Activated T-helper 2 cell treated with anti-CD3 and anti-CD28 coated beads, Interferon-gamma antibody, Interleukin-2, Interleukin-4, amounts not matched to agents 10 μg/mL and 5 μg/mL and 100 μg/mL, durations not matched to agents 14 hours and 24 hours and 36 hours (primary cell): Measurements from ENCODE around the gene RETREG1. TPM values are rescaled to one million over a fixed set of nuclear protein-coding genes. Genes with fewer than 3 reads are reported as not detected.
"Not testable (repeated sequence)": the region's sequence is repeated elsewhere in the genome, so short reads cannot be mapped to it uniquely, and the experiment has no call there.

ENCODE experiments used
- DNase-seq: peaks from one replicate; pipeline ENCODE4 v3.0.0; 2021; ENCODE audit warnings: low spot score
- H3K27ac Mint-ChIP-seq: one replicate; pipeline ENCODE4 v1.8.0; 2021; ENCODE audit warnings: mixed read lengths
- H3K27me3 Mint-ChIP-seq: one replicate; pipeline ENCODE4 v1.8.0; 2021; ENCODE audit warnings: low read depth, mixed read lengths
- H3K36me3 Mint-ChIP-seq: one replicate; pipeline ENCODE4 v1.8.0; 2021; ENCODE audit warnings: low read depth, mixed read lengths
- H3K4me1 Mint-ChIP-seq: one replicate; pipeline ENCODE4 v1.8.0; 2021; ENCODE audit warnings: low read depth, mixed read lengths
- H3K4me3 Mint-ChIP-seq: one replicate; pipeline ENCODE4 v1.8.0; 2021; ENCODE audit warnings: low read depth, mild to moderate bottlenecking, moderate library complexity, mixed read lengths
- H3K9me3 Mint-ChIP-seq: one replicate; pipeline ENCODE4 v1.8.0; 2021; ENCODE audit warnings: mixed read lengths
- intact Hi-C: fragments of 100-400 bp; cut with micrococcal nuclease; formaldehyde crosslinking; loops from one replicate; pipeline ENCODE4 v1.15.1; 2023
- total RNA-seq: library from RNA; stranded (reverse); gene quantifications from 2 replicates; pipeline ENCODE4 v1.2.3, GENCODE V29; 2022

Gene RETREG1
- total RNA-seq, 1 donor from 2014 or later: 28.0 TPM

GRCh38 chr5:16492398-16493140, 124.2 kb downstream of the RETREG1 start:
- Mint-ChIP-seq H3K4me1 (peaks cover 3% of the 10 kb centered on the region), H3K27me3 (no peaks in the 10 kb centered on the region), H3K27ac (no peak overlapping the region), H3K4me3 (no peak overlapping the region), H3K36me3 (peaks cover 21% of the 10 kb centered on the region), H3K9me3 (peaks cover 16% of the 10 kb centered on the region)
- no peak for DNase-seq
- intact Hi-C loops: no loop called here

- Mint-ChIP-seq H3K27ac (no peak overlapping the region), H3K36me3 (peaks cover 11% of the 10 kb centered on the region), H3K27me3 (no peaks in the 10 kb centered on the region), H3K9me3 (peaks cover 8% of the 10 kb centered on the region), H3K4me3 (no peak overlapping the region), H3K4me1 (peaks cover 3% of the 10 kb centered on the region)
- DNase-seq: no peak
- intact Hi-C loops: no loop called here
Observed at GRCh38 chr5:16490911-16491310, 125.9 kb downstream of the RETREG1 start.

GRCh38 chr5:16489322-16489791, 127.4 kb downstream of the RETREG1 start:
- Mint-ChIP-seq H3K9me3 (peaks cover under 1% of the 10 kb centered on the region), H3K36me3 (peaks cover 2% of the 10 kb centered on the region), H3K4me1 (peaks cover 3% of the 10 kb centered on the region), H3K27me3 (no peaks in the 10 kb centered on the region), H3K4me3 (no peak overlapping the region), H3K27ac (no peak overlapping the region)
- intact Hi-C loops: no loop called here
- no peak for DNase-seq

GRCh38 chr5:16487456-16487855, 129.3 kb downstream of the RETREG1 start:
- H3K4me3 Mint-ChIP-seq: no peak overlapping the region
- H3K9me3 Mint-ChIP-seq: no peaks in the 10 kb centered on the region
- no peaks in the 10 kb centered on the region for H3K27me3 Mint-ChIP-seq
- H3K36me3 Mint-ChIP-seq: no peaks in the 10 kb centered on the region
- intact Hi-C loops: no loop called here
- peaks cover 3% of the 10 kb centered on the region for H3K4me1 Mint-ChIP-seq
- no peak overlapping the region for H3K27ac Mint-ChIP-seq
- DNase-seq: no peak

GRCh38 chr5:16486711-16487111, 130.1 kb downstream of the RETREG1 start:
- no peak for DNase-seq
- H3K9me3 Mint-ChIP-seq: no peaks in the 10 kb centered on the region
- H3K27ac Mint-ChIP-seq: no peak overlapping the region
- H3K27me3 Mint-ChIP-seq: no peaks in the 10 kb centered on the region
- intact Hi-C loops: no loop called here
- peaks cover 3% of the 10 kb centered on the region for H3K4me1 Mint-ChIP-seq
- no peak overlapping the region for H3K4me3 Mint-ChIP-seq
- H3K36me3 Mint-ChIP-seq: no peaks in the 10 kb centered on the region

GRCh38 chr5:16485656-16486055, 131.1 kb downstream of the RETREG1 start:
- Mint-ChIP-seq H3K4me1 (peaks cover 3% of the 10 kb centered on the region), H3K27ac (no peak overlapping the region), H3K36me3 (peaks cover 2% of the 10 kb centered on the region), H3K27me3 (no peaks in the 10 kb centered on the region), H3K9me3 (no peaks in the 10 kb centered on the region), H3K4me3 (no peak overlapping the region)
- intact Hi-C loops: no loop called here
- no peak for DNase-seq

GRCh38 chr5:16484081-16484480, 132.7 kb downstream of the RETREG1 start:
- no peak overlapping the region for H3K4me3 Mint-ChIP-seq
- peaks cover 2% of the 10 kb centered on the region for H3K36me3 Mint-ChIP-seq
- no peaks in the 10 kb centered on the region for H3K4me1 Mint-ChIP-seq
- no peaks in the 10 kb centered on the region for H3K9me3 Mint-ChIP-seq
- H3K27me3 Mint-ChIP-seq: no peaks in the 10 kb centered on the region
- DNase-seq: no peak
- no peak overlapping the region for H3K27ac Mint-ChIP-seq
- intact Hi-C loops: no loop called here

GRCh38 chr5:16483361-16483760, 133.4 kb downstream of the RETREG1 start:
- no peak overlapping the region for H3K4me3 Mint-ChIP-seq
- H3K4me1 Mint-ChIP-seq: no peaks in the 10 kb centered on the region
- peaks cover 2% of the 10 kb centered on the region for H3K36me3 Mint-ChIP-seq
- intact Hi-C loops: no loop called here
- H3K27ac Mint-ChIP-seq: no peak overlapping the region
- H3K9me3 Mint-ChIP-seq: no peaks in the 10 kb centered on the region
- H3K27me3 Mint-ChIP-seq: no peaks in the 10 kb centered on the region
- no peak for DNase-seq

GRCh38 chr5:16482891-16483290, 133.9 kb downstream of the RETREG1 start:
- Mint-ChIP-seq H3K36me3 (peaks cover 2% of the 10 kb centered on the region), H3K27ac (no peak overlapping the region), H3K4me3 (no peak overlapping the region), H3K4me1 (no peaks in the 10 kb centered on the region), H3K27me3 (no peaks in the 10 kb centered on the region), H3K9me3 (no peaks in the 10 kb centered on the region)
- intact Hi-C loops: no loop called here
- DNase-seq: no peak

- H3K4me3 Mint-ChIP-seq: no peak overlapping the region
- H3K36me3 Mint-ChIP-seq: peaks cover 12% of the 10 kb centered on the region
- H3K27ac Mint-ChIP-seq: no peak overlapping the region
- H3K27me3 Mint-ChIP-seq: no peaks in the 10 kb centered on the region
- no peaks in the 10 kb centered on the region for H3K4me1 Mint-ChIP-seq
- DNase-seq: no peak
- intact Hi-C loops: no loop called here
- no peaks in the 10 kb centered on the region for H3K9me3 Mint-ChIP-seq
Observed at GRCh38 chr5:16480821-16481538, 135.8 kb downstream of the RETREG1 start.

GRCh38 chr5:16480144-16480543, 136.7 kb downstream of the RETREG1 start:
- no peak for DNase-seq
- H3K36me3 Mint-ChIP-seq: peaks cover 17% of the 10 kb centered on the region
- no peaks in the 10 kb centered on the region for H3K4me1 Mint-ChIP-seq
- H3K9me3 Mint-ChIP-seq: no peaks in the 10 kb centered on the region
- no peaks in the 10 kb centered on the region for H3K27me3 Mint-ChIP-seq
- no peak overlapping the region for H3K4me3 Mint-ChIP-seq
- H3K27ac Mint-ChIP-seq: no peak overlapping the region
- intact Hi-C loops: no loop called here

GRCh38 chr5:16477541-16477940, 139.3 kb downstream of the RETREG1 start:
- Mint-ChIP-seq H3K36me3 (peaks cover 27% of the 10 kb centered on the region), H3K27me3 (no peaks in the 10 kb centered on the region), H3K4me1 (no peaks in the 10 kb centered on the region), H3K9me3 (no peaks in the 10 kb centered on the region), H3K4me3 (no peak overlapping the region), H3K27ac (no peak overlapping the region)
- no peak for DNase-seq
- intact Hi-C loops: no loop called here

- DNase-seq, intact Hi-C loops, H3K27me3 Mint-ChIP-seq, H3K27ac Mint-ChIP-seq, H3K4me1 Mint-ChIP-seq, H3K9me3 Mint-ChIP-seq, H3K4me3 Mint-ChIP-seq: not testable (repeated sequence)
- peaks cover 27% of the 10 kb centered on the region for H3K36me3 Mint-ChIP-seq
Observed at GRCh38 chr5:16476417-16476816, 140.4 kb downstream of the RETREG1 start.
